NCI-H2227 (cell line): ENCODE results near the gene DERL3.
A peak's percentile ranks its signal among the peaks of the same experiment; 100 is the strongest.
"Not testable (repeated sequence)": the region's sequence is repeated elsewhere in the genome, so short reads cannot be mapped to it uniquely, and the experiment has no call there.

ENCODE experiments used
- DNase-seq: peaks from one replicate; lab custom pipeline; 2025; ENCODE audit not compliant: unreplicated experiment; lab: John Stamatoyannopoulos, UW

The DERL3 gene

GRCh38 chr22:23838681-23839468, at the start of gene DERL3:
Gene DERL3 (minus strand): TSS chr22:23839006. CDS start chr22:23838987, 19 bp downstream.
- DNase-seq = peak; percentile 98

GRCh38 chr22:23884140-23884539, 45.3 kb upstream of the DERL3 start:
- DNase-seq = no peak

DNA sequence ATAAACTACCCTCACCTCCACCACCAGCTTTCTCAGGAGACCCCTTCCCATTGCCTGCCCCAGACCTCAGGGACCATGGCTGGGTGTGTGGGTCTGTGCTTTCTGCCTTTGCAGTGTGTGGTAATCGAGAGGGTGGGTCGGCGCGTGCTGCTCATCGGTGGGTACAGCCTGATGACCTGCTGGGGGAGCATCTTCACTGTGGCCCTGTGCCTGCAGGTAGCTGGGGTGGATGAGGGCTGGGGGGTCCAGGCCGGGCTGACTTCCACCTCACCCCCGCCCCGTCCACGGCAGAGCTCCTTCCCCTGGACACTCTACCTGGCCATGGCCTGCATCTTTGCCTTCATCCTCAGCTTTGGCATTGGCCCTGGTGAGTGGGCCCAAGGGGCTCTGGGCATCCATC, 44.9 kb upstream of the DERL3 start:
- DNase-seq = no peak

DNA sequence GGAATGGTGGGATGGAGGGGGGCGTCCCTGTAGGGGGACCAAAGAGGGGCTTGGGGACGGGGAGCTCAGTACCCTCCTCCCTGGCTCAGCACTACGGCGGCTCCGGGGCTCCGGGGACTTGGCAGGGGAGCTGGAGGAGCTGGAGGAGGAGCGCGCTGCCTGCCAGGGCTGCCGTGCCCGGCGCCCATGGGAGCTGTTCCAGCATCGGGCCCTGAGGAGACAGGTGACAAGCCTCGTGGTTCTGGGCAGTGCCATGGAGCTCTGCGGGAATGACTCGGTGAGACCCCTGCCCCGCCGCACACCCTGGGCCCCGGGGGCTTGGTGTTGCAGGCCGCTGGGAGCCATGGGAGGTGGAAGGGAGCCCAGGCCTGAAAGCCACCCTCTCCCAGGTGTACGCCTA, 43.6 kb upstream of the DERL3 start:
- no peak for DNase-seq

DNA sequence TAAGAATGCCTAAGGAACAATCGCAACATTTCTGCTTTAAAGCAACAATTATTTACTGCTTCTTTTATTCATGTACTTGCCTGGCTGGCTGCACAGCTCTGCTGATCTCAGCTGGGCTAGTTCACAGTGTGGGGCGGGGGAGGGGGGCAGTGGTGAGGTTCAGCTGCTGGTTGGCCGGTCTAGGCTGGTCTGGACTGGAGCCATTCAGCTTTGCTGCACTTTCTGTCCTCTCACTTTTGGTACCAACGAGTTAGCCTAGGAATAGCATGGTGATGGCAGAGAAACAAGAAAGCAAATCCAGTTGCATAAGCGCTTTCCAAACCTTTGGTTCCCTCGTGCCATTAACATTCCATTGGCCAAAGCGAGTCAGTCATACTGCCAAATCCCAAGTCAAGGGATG, 39.4 kb upstream of the DERL3 start:
- DNase-seq = no peak

- DNase-seq = no peak
Measured at GRCh38 chr22:23877566-23877965, 38.8 kb upstream of the DERL3 start.

- no peak for DNase-seq
Measured at GRCh38 chr22:23875801-23876200, 37.0 kb upstream of the DERL3 start.

DNA sequence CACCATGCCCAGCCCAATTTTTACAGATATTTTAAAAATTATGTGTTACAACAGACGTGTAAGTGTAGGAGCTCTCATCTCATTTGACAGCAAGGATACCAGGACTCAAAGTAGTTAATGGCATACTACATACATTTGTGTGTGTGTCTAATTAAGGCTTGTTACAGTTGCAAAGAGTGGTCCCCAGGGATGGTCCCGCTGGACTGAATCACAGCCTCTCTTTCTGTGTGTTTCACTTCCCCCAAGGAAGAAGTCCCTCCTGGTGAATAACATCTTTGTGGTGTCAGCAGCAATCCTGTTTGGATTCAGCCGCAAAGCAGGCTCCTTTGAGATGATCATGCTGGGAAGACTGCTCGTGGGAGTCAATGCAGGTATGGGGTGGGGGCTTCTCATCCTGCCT, 36.1 kb upstream of the DERL3 start:
- no peak for DNase-seq

DNA sequence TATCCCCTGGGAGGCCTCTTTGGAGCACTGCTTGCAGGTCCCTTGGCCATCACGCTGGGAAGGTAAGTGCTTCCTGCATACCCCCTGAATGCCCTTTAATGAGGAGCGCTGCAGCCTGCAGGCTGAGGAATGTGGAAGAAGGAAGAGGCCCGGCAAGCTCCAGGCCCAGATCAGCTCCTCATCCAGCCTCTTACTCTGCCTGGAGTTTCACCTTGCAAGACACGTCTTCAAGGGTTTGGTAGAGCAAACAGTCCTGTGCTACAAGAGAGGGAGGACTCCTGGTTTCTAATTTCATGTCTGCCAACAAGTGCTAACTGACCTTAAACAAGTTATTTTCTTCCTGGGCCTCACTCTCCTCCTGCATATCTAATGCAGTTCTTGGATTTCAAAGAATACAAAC, 29.8 kb upstream of the DERL3 start:
- no peak for DNase-seq

- DNase-seq = not testable (repeated sequence)
Measured at GRCh38 chr22:23864499-23865154, 25.8 kb upstream of the DERL3 start.

GRCh38 chr22:23862103-23862502, 23.3 kb upstream of the DERL3 start:
- peak; percentile 53 for DNase-seq

GRCh38 chr22:23860187-23860586, 21.4 kb upstream of the DERL3 start:
- not testable (repeated sequence) for DNase-seq

DNA sequence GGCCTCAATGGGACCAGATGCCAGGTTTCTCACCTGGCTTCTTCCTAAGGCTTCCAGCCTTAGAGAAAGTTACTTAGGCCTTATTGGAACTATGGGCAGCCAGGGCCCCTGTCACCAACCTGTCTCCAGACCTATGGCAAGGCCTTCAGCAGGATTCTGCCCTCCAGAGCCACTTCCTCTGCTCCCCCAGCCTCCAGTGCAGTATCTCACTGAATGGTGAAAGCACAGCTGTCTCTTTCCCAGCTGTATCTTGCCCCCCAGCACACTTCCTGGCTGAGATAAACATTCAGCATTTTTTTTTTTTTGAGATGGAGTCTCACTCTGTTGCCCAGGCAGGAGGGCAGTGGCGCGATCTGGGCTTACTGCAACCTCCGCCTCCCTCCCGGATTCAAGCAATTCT, 20.4 kb upstream of the DERL3 start:
- no peak for DNase-seq

DNA sequence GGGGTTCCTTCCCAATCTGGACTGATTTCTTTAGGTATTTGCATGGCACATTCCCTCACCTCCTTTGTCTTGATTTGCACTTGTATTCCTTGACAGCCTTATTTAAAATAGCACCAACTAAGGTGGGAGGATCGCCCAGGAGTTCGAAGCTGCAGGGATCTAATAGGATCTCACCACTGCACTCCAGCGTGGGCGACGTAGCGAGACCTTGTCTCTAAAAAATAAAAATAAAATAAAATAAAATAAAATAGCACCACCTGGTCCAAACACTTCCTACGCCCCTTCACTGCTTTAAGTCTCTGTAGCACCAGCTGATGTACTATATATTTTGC, 19.6 kb upstream of the DERL3 start:
- DNase-seq = no peak

- peak; percentile 98 for DNase-seq
Measured at GRCh38 chr22:23857606-23858483, 19.0 kb upstream of the DERL3 start, which contains the start of gene SLC2A11. Gene SLC2A11 (plus strand): TSS chr22:23857875. CDS start chr22:23858000, 125 bp downstream.

GRCh38 chr22:23856721-23857605, 18.2 kb upstream of the DERL3 start:
- peak; percentile 49 for DNase-seq

DNA sequence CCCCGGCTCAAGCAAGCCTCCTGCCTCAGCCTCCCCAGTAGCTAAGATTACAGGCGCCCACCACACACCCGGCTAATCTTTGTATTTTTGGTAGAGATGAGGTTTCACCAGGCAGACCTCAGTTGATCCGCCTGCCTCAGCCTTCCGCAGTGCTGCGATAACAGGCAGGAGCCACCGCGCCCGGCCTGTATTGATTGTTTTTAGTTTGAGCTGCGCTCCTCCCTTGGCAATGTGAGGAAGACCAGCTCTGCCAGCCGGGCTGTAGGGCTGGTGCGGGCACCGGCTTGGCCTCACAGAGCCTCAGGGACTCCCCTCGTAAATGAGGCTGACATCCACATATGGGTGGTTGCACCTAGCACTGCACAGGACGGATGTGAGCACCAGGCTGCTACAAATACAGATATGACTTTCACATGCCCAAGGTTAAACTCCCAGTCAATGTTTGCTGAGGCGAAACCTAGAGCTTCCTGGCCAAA, 11.4 kb upstream of the DERL3 start:
- DNase-seq = no peak

DNA sequence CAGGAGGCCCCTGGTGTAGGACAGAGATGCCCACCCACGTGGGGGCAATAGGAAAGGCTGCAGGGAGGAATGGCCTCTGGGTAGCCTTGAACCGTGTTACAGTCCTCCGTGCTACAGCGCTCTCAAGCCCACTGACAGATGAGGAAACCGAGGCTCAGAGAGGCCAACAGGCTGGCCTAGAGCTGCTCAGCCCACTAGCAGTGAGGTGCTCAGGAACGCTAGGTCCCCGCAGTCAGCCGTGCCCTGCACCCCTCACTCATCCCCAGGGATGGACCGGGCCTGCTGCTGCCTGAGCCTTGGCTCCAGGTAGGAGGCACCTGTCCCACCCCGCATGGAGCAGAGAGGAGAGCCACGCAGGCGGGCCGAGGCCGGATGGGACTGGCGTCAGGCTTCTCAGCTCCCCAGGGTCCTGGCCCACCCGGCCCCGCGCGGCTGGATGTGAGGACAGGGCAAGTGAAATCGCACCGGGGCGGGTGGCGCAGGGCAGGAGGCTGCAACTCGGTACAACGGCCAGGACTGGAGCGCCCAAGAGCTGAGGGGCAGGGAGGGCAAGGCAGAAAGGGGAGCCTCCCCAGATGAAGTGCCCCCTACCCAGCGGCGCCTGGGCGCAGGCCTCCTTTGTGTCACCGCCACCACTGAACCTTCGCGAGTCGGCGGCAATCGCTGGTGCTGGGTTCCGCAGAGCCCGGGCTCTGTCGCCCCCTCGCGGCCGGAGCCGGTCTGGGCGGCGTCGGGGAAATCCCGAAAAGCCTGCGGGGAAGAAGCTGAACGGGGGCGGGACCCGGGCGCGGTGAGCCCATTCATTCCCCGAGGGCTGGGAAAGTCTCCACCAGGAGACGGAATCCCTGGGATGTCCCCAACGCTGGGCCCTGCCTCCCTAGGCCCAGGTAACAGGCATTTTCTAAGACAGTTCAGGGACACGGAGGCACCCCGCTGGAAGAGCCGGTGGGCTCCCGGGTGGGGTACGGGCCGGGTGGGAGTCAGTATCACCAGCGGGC, 10.5 kb upstream of the DERL3 start:
- peak; percentile 89 for DNase-seq
